Measurements from ENCODE around the gene ZFHX2.

ZFHX2 gene

DNA sequence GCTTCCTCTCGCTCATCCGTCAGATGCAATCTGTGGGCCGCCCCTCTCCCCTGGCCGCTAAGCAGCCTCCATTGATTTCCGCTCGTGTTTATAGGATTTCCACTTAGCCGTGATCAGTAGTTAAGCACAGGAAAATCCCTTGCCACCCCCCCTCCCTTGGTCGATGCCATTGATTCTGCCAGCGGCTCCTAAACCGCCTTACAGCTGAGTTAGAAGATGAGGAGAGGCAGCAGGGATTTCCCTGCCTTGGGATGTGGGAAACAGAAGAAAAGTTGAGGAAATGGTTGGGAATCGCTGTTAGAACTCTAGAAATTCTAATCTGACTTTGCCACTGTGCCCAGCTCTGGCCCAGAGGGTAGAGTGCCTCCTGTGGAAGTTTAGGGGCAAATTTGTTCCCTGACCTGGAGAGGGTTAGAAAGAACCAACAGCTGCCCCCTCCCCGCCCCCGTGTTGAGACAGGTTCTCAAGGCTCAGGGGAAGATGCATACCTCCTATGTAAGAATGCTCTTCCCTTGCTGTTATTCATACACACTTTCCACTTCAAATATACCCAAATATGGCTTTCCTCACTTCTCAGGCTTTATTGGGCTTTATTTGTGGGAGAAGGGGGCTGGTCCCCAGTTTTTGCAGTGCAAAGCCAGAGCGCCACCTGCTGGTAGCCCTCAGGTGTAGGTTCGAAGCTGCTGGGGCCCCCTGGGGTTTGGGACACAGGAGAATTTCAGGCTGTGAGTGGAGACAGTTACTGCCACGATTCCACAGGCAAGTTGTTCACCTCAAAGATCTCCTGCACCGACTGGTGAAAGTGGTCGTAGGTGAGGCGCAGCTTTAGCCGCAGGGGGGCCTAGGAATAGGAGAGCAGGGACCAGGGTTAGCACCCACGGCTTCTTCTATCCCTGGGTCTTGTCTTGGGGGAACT, 7.7 kb upstream of the ZFHX2 start:
- peak in 1 of 2 donors; percentile 74 for DNase-seq

DNA sequence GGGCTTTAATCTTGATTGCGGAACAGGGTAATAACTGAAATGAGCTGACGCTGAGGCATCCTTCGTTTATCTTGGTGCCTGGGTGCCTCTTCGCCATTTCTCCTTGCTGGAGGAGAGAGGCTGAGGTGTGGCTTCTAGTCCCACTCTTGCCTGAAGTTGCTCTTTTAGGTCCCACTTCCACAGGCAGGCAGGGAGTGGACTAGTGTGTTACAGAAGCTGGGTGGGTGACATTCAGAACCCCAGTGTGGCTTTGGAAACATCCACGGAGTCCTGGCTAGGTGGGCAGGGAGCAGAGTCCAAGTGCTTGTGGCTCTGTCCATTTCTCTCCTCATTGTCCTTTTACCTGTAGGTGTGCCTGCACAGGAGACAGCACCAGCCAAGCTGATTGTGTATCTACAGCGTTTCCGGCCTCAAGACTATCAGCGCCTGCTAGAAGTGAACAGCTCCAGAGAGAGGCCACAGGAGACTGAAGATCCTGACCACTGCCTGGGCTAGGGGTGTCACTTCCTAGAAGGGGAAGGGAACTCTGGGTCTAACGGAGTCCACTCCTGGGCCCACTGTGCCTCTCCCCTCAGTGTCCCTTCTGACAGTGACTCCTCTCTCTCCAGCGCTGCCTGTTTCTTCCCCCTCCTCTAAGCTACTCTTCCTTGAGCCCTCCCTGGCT, 6.9 kb upstream of the ZFHX2 start:
- no peak for DNase-seq

- no peak for DNase-seq
These were observed 6.4 kb upstream of the ZFHX2 start for GRCh38 chr14:23557946-23558345.

- DNase-seq = no peak
These were observed 6.0 kb upstream of the ZFHX2 start for GRCh38 chr14:23557521-23557920.

GRCh38 chr14:23556700-23557440, 5.3 kb upstream of the ZFHX2 start:
- DNase-seq = no peak

DNA sequence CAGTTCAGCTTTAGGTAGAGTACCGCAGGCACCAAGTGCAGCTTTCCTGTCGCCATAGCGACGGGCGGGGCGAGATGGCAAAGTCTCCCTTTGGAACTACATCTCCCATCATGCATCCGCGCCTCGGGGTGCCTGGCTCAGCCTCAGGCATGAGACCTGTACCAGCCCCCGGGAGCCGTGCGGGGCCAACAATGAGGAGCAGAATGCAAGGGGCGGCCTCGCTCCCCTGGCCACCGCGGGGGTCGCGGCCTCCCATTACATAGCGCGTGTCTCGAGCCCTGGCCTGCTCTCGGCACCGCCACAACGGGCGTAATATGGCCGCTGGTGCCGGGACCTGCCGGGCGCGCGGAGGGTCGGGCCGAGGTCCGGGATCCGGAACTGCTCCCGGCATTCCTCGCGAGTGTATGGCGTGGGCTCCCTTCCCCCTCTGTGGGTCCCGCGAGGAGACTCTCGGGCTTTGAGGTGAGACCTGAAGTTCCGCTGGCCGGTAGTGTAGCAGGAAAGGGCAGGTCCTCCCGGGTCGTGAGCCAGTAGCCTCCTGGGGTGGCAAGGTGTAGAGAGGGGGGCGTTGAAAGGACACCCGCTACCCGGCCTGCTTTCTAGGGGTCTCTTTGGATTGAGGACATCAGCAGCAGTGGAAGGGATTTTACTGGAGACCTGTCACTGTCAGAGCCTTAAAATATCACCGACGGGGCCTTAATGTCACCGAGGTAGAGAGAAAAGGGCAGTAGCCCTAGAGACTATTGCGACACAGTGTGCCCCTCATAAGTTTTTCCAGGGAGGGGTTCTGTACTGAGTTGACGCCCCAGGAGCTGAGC, 4.5 kb upstream of the ZFHX2 start, which contains the start of gene THTPA:
Gene THTPA (plus strand): TSS at position 390 of the 818 bp plus-strand sequence. CDS start 487 bp downstream, outside the sequence.
- DNase-seq = peak; percentile 83 to 85

GRCh38 chr14:23555533-23555881, 3.9 kb upstream of the ZFHX2 start:
- no peak for DNase-seq

- no peak for DNase-seq
These were observed 726 bp downstream of the ZFHX2 start for GRCh38 chr14:23550812-23551265.

DNA sequence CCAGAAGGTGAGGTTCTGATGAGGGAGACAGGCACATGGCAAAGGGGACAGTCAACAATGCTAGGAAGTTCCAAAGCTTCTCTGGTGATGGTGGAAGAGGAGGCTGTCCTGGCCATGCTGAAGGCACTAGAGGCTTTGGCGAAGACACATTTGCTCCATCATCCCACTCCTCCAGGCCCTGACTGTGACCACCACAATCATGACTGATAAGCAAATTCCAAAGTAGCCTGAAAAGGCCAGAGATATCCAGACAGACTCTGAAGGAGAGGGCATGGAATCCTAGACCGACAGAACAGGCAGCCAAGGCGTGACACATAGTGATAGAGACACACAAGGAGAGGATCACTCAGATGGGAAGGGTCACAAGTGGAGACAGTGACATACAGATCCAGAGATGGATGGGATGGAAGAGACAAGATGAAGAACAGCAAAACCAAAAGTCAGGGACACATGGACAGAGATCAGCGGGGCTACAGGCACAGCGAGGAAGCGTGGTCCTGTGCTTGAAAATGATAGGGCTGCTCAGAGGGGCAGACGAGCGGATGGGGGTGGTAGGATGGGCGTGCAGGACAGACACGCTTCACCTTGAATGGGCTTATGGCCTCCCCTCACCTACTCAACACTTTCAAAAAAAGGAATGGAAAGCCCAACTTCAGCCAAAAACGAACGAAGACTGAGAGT, 1.3 kb downstream of the ZFHX2 start:
- DNase-seq = no peak

- DNase-seq = peak in 1 of 2 donors; percentile 44
These were observed 2.9 kb downstream of the ZFHX2 start for GRCh38 chr14:23548351-23549318.

DNA sequence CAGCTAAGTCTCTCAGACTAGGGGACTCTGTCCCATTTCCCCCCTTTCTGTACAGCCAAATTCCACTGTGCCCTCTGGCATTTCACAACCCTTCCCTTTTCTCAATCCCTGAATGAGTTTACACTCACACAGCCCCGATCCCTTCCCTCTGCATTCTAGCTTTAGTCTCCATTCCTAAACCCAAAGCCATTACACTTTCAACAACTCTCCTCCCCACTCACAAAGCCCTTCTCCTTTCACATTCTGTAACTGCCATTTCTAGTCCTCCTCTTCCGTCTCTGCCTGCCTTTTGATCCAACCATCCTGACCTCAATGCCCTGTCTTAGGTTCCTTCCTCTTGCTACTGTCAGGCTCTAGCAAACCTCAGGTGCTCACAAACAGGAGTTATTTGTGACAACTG, 3.6 kb downstream of the ZFHX2 start:
- no peak for DNase-seq

DNA sequence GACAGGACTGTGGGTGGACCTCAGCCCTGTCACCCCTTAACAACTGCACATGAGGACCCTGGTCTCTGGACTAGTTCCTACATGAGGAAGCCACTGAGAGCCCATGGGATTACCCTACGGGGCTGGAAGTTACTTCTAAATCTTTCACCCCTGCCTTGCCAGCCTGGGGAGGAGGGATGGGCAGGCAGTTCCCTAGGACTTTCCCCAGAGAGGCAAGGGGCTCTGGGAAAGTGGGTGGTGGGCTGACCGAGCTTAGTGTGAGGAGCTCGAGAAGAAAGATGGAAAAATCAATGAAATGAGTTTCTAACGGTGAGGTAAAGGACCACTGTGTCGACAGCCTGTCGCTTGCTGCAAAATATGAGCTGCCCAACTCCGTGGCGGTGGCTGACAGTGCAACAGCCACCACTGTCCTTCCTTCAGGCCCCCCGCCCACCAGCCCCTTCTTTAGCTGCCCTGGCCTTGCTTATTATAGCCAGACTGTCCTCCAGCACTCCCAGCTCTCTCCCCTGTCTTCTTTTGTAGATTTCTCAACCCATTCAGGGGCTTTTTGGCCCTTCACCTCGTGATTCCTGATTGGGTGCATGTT, 5.0 kb downstream of the ZFHX2 start:
- no peak for DNase-seq

DNA sequence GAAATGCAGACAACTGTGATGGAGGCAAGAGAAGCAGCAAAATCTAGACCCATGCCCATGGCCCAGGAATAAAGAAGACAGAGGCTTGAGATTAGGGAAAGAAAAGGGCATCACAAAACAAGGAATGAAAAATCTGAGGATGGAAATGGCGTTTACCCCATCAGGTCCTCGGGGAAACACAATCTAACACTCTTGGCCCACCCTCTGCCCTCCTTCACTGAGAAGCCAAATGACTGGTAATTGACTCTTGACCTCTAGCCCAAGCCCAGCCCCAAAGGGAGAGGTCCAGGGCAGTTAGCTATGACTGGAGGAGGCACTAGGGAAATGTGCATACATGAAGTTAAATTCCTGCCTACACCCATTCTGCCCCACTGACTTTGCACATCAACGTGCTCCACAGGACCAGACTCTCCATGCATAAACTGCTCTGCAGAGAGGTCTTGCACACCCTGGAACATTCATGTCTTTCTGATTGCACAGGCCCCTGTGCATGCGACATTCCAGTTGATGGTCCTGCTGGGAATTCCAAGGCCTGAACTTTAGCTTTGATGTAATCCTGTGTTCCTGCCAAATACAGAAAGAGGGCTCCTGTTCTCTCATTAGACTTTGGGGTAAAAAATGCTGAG, 5.7 kb downstream of the ZFHX2 start:
- no peak for DNase-seq

GRCh38 chr14:23544511-23545447, 6.8 kb downstream of the ZFHX2 start:
- no peak for DNase-seq

GRCh38 chr14:23543403-23543802, 8.2 kb downstream of the ZFHX2 start:
- no peak for DNase-seq

DNA sequence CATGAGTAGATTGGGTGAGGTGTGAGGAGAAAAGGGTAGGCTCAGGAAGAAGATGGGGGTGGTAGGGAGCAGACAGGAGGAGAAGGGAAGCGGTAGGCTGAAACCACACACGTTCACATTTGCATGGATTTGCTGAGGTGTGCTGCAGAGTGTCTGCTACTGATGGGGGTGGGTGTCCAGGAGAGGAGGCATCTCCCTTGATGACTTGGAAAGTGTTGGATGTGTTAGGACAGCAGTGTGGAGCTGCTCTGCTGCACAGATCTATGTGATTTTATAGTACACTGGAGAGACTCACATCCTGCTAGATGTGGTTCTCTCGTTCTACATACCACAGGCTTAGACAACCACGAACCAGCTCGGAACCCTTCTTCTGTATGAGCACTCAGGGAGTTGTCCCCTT, 9.3 kb downstream of the ZFHX2 start:
- DNase-seq = no peak

GRCh38 chr14:23540141-23540469, 11.5 kb downstream of the ZFHX2 start:
- no peak for DNase-seq

GRCh38 chr14:23539248-23540140, 12.1 kb downstream of the ZFHX2 start:
- DNase-seq = peak; percentile 9 to 69
